ENCODE results near the gene SEMA4B. TPM values are rescaled to one million over a fixed set of nuclear protein-coding genes. Genes with fewer than 3 reads are reported as not detected.

The SEMA4B gene
- total and polyA plus RNA-seq, 10 of the 15 experiments (the other 5 are each of a cell fraction or from before 2014, with no cell fraction given): 0.87 to 26.0 (median 9.3) TPM

DNA sequence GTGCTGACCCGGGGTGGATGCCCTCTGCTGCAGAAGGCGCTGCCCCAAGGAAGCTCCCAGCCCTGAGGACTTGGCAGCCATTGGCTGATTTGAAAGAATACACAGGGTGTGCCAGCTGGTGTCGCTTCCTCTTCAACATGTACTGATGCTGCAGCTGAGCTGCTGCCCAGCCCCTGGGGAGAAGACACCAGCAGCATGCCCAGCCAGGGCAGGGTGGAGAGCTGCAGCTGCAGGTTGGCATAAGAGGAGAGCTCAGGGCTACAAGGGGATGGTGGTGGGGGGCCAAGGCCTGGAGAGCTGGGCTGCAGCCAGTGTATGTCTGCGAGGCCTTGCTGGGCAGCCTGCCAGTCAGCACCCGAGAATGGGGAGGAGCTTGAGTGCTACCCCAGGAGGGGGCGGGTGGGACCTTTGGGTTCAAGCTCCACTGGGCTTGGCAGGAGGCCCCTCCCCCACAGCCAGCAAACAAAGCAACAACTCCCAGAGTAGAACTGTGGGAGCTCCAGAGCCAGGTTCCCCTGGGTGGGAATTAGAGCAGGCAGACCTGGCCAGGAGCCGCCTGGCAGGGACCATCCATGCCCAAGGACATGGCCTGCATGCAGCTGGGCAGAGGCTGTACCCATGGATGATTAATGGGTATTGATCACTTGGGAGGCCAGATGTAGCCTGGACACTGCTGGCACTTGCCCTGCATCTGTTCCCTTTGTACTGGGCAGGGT is 9.2 kb upstream of the SEMA4B start (continued):
- TF ChIP-seq, protein P1, sequence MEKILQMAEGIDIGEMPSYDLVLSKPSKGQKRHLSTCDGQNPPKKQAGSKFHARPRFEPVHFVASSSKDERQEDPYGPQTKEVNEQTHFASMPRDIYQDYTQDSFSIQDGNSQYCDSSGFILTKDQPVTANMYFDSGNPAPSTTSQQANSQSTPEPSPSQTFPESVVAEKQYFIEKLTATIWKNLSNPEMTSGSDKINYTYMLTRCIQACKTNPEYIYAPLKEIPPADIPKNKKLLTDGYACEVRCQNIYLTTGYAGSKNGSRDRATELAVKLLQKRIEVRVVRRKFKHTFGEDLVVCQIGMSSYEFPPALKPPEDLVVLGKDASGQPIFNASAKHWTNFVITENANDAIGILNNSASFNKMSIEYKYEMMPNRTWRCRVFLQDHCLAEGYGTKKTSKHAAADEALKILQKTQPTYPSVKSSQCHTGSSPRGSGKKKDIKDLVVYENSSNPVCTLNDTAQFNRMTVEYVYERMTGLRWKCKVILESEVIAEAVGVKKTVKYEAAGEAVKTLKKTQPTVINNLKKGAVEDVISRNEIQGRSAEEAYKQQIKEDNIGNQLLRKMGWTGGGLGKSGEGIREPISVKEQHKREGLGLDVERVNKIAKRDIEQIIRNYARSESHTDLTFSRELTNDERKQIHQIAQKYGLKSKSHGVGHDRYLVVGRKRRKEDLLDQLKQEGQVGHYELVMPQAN (conservative IDR thresholded peaks at IDR 0.05): no peak
- TF ChIP-seq FOXM1 (IDR thresholded peaks at IDR 0.05; ENCODE audit: low read depth, low read length) (peak; percentile 82), CEBPB (IDR thresholded peaks at IDR 0.05; ENCODE audit: borderline replicate concordance in 1 of 2, low read depth in 2 of 2, low read length in 2 of 2) (no peak), SMC3 (IDR thresholded peaks at IDR 0.05; ENCODE audit: borderline replicate concordance, low read length) (no peak), TCF12 (IDR thresholded peaks at IDR 0.05; ENCODE audit: low read depth, low read length) (no peak), NR2C1 (IDR thresholded peaks at IDR 0.05) (no peak), POLR2A (IDR thresholded peaks at IDR 0.05; ENCODE audit: low read depth, low read length) (peak; percentile 61), TARDBP (IDR thresholded peaks at IDR 0.05; ENCODE audit: borderline replicate concordance) (no peak), SREBF1 (IDR thresholded peaks at IDR 0.05; ENCODE audit: low read length) (no peak), EGR1 (IDR thresholded peaks at IDR 0.05; ENCODE audit: borderline replicate concordance in 1 of 2, low read depth in 2 of 2, low read length in 2 of 2) (0 out of 3 replicates have a peak, but pooled peaks of 1 of the 2 experiments have one; percentile 22), POU2F2 (IDR thresholded peaks at IDR 0.05; ENCODE audit: borderline replicate concordance, low read depth, low read length) (no peak), CREB1 (IDR thresholded peaks at IDR 0.05; ENCODE audit: low read depth) (no peak), MXI1 (IDR thresholded peaks at IDR 0.05; ENCODE audit: low read depth, low read length) (no peak), YY1 (IDR thresholded peaks at IDR 0.05; ENCODE audit: low read depth, low read length) (peak; percentile 45; the same call in 1 of the 2 replicates), ELK1 (IDR thresholded peaks at IDR 0.05; ENCODE audit: low read depth, low read length) (no peak), TCF7 (IDR thresholded peaks at IDR 0.05; ENCODE audit: borderline replicate concordance) (no peak), SKIL (IDR thresholded peaks at IDR 0.05; ENCODE audit: low read depth, poor library complexity, severe bottlenecking) (no peak), KAT2A (conservative IDR thresholded peaks at IDR 0.05; ENCODE audit: control insufficient read depth, low read depth, low read length) (no peak), JUNB (IDR thresholded peaks at IDR 0.05) (no peak), BCL11A (IDR thresholded peaks at IDR 0.05; ENCODE audit: low read depth, low read length) (no peak), SUZ12 (IDR thresholded peaks at IDR 0.05; ENCODE audit: unreplicated experiment) (no peak), SMAD5 (IDR thresholded peaks at IDR 0.05; ENCODE audit: low read depth) (no peak)
- TF ChIP-seq, protein P2, sequence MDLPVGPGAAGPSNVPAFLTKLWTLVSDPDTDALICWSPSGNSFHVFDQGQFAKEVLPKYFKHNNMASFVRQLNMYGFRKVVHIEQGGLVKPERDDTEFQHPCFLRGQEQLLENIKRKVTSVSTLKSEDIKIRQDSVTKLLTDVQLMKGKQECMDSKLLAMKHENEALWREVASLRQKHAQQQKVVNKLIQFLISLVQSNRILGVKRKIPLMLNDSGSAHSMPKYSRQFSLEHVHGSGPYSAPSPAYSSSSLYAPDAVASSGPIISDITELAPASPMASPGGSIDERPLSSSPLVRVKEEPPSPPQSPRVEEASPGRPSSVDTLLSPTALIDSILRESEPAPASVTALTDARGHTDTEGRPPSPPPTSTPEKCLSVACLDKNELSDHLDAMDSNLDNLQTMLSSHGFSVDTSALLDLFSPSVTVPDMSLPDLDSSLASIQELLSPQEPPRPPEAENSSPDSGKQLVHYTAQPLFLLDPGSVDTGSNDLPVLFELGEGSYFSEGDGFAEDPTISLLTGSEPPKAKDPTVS (IDR thresholded peaks at IDR 0.05; ENCODE audit: low read depth, low read length): no peak
- TF ChIP-seq, protein P3, sequence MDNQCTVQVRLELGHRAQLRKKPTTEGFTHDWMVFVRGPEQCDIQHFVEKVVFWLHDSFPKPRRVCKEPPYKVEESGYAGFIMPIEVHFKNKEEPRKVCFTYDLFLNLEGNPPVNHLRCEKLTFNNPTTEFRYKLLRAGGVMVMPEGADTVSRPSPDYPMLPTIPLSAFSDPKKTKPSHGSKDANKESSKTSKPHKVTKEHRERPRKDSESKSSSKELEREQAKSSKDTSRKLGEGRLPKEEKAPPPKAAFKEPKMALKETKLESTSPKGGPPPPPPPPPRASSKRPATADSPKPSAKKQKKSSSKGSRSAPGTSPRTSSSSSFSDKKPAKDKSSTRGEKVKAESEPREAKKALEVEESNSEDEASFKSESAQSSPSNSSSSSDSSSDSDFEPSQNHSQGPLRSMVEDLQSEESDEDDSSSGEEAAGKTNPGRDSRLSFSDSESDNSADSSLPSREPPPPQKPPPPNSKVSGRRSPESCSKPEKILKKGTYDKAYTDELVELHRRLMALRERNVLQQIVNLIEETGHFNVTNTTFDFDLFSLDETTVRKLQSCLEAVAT (IDR thresholded peaks at IDR 0.05): no peak
